GM12874 (cell line): ENCODE measurements around the gene CDK14.

Experiments
- CTCF ChIP-seq: IDR thresholded peaks from 2 replicates; pipeline ENCODE4 v1.5.1; 2011; ENCODE audit warnings: low read depth, mild to moderate bottlenecking, control low read depth, low read length, moderate library complexity; ENCODE audit not compliant: insufficient read depth

Gene CDK14

DNA sequence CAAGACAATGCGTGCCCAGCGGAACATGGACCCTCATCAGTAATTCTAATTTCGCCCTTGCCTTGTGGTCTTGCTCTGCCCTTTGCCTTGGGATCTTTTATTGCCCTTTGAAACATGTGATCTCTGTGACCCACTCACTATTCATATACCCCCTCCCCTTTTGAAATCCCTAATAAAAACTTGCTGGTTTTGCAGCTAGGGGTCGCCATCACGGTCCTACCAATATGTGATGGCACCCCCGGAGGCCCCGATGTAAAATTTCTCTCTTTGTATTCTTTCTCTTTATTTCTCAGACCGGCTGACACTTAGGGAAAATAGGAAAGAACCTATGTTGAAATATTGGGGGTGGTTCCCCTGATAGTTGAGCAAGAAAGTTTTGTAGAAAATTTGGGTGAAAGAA, 242.7 kb downstream of the CDK14 start:
- no peak for TF ChIP-seq CTCF

- no peak for TF ChIP-seq CTCF
Measured at GRCh38 chr7:90839316-90839715, 243.2 kb downstream of the CDK14 start.

GRCh38 chr7:90839727-90840291, 243.7 kb downstream of the CDK14 start:
- no peak for TF ChIP-seq CTCF

DNA sequence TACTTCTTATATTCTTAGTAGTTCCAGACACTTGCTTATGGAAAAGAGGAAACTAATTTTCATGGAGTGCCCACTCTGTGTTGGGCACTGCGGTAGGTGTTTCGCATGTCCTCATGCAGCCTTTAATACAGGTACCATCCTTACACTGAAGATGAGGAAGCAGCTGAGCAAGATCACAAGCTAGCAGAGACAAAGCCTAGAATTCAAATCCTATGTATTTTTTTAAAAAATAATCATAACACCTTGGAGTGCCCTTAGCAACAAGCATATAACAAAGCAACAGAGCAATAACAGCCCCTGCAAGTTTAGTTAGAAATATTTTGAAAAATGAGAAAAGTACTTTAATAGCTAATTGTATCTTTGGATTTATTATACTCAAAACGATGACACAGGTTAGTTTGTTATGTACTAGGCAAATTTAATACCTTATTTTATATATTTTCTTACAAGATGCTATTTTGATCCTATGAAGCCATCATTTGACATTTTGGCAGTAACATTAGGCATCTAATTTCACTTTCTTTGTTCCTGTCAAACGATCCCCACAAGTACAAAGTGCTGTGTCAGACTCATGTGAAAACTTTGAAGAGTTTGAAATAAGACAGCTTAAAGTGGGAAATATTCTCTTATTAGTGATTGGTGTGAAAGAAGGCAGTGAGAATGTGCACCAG, 245.8 kb downstream of the CDK14 start:
- no peak for TF ChIP-seq CTCF

GRCh38 chr7:90842430-90842788, 246.3 kb downstream of the CDK14 start:
- no peak for TF ChIP-seq CTCF

DNA sequence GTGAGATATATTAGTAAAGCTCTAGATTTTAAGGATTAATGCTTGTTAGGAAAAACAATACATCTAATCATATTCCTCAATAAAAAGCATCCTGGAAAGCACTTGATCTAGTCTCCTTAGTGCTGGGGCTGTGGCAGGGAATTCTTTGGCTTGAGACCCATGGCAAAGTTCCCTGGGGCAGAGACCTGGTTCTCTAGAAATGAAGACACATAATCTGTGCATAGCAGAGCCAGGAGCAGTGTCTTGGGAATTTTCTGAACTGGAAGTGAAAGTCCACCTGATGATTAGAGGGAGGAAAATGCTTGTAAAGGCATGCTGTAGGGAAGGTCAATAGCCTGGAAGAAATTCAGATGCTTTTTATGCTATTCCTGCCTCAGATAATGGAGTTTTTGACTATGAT, 247.4 kb downstream of the CDK14 start:
- no peak for TF ChIP-seq CTCF

DNA sequence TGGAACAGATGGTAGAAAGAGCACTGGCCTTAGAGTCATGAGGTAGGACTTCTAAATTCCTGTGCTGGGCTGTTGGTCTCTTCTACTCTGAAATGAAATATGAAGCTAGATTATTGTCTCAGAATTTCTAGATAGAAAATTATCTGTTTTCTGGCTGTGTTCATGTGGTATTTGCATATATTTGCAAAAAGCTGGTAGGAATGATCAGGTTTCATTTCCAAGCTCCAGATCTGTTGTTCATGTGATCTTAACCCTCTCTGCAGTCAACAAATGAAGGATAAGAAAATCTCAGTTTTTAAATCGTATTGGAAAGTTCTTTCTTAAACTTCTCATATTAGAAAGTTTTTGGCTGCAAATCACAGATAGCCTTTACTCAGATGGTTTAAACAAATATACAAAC, 248.3 kb downstream of the CDK14 start:
- no peak for TF ChIP-seq CTCF
